ENCODE results near the gene CACNB1. TPM values are rescaled to one million over a fixed set of nuclear protein-coding genes. Genes with fewer than 3 reads are reported as not detected.
A peak's percentile ranks its signal among the peaks of the same experiment; 100 is the strongest.

Gene CACNB1
- total RNA-seq, 2 experiments from 2014 or later, result 19.5 to 24.0 TPM

DNA sequence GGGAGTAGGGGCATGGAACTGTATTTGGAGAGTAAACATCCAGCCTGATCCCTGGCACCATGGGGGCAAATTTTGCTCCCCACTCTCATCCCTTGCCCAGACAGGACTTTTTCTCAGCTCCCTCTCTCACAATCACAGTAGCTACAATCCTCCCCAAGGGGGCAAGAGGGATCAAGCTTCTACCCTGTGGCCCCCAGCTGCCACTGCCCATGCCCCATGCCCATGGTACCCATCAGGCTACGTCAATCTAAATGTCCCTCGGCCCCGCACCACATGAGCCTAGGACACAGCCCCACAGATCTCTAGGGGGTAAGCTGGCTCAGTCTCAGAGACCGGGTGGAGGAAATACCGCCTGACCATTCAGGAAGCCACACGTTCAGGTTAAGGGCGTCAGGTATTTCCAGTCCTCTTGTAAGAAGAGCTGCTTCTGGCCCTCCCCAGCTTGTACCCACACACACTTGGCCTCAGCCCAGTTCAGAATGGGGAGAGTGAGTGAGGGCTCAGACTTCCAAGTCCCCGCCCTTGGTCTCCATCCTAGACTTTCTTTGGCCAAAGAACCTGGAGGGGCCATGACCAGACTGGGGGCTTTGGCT lies 1.8 kb downstream of the CACNB1 start:
- H3K4me3 Mint-ChIP-seq, result peak overlapping the region; percentile 93
- peaks cover 54% of the 10 kb centered on the region for H3K4me1 Mint-ChIP-seq
- peaks cover 26% of the 10 kb centered on the region for H3K36me3 Mint-ChIP-seq (ENCODE audit: low read depth)
- ChIA-PET POLR2A (interaction anchor here (1.0 to 1.5 kb wide), 3 partner anchors 14 to 266 kb away, joined by 4 to 7 read pairs (median 6); partner anchors contain the start of gene CDK12), CTCF (interaction anchor here (0.8 to 3.0 kb wide), 5 partner anchors 11 to 213 kb away, joined by 3 to 15 read pairs (median 3); no protein-coding TSS in a partner anchor)
- no peaks in the 10 kb centered on the region for H3K27me3 Mint-ChIP-seq
- no peaks in the 10 kb centered on the region for H3K9me3 Mint-ChIP-seq
- no peak for DNase-seq
- H3K27ac Mint-ChIP-seq, result peak overlapping the region; percentile 62

GRCh38 chr17:39194985-39195524 lies 2.4 kb downstream of the CACNB1 start:
- no peak for DNase-seq
- Mint-ChIP-seq H3K4me1 (peaks cover 54% of the 10 kb centered on the region), H3K27me3 (no peaks in the 10 kb centered on the region), H3K4me3 (peak overlapping the region; percentile 93), H3K9me3 (no peaks in the 10 kb centered on the region), H3K27ac (no peak overlapping the region), H3K36me3 (ENCODE audit: low read depth) (peaks cover 22% of the 10 kb centered on the region)
- ChIA-PET CTCF (interaction anchor here (0.9 to 3.0 kb wide), 4 partner anchors 12 to 212 kb away, joined by 3 to 15 read pairs (median 6); no protein-coding TSS in a partner anchor), POLR2A (interaction anchor here (1.0 to 1.5 kb wide), 2 partner anchors 20 to 266 kb away, joined by 6 to 7 read pairs; partner anchors contain the start of gene CDK12)

GRCh38 chr17:39194089-39194984 lies 3.1 kb downstream of the CACNB1 start:
- H3K4me1 Mint-ChIP-seq, result peaks cover 48% of the 10 kb centered on the region
- DNase-seq, result no peak
- H3K9me3 Mint-ChIP-seq, result no peaks in the 10 kb centered on the region
- peak overlapping the region; percentile 31 for H3K27ac Mint-ChIP-seq
- H3K4me3 Mint-ChIP-seq, result no peak overlapping the region
- CTCF ChIA-PET, result interaction anchor here (1.4 to 3.0 kb wide), 2 partner anchors 30 to 211 kb away, joined by 3 to 15 read pairs; no protein-coding TSS in a partner anchor
- no peaks in the 10 kb centered on the region for H3K27me3 Mint-ChIP-seq
- POLR2A ChIA-PET, result no interaction called here
- peaks cover 21% of the 10 kb centered on the region for H3K36me3 Mint-ChIP-seq (ENCODE audit: low read depth)

DNA sequence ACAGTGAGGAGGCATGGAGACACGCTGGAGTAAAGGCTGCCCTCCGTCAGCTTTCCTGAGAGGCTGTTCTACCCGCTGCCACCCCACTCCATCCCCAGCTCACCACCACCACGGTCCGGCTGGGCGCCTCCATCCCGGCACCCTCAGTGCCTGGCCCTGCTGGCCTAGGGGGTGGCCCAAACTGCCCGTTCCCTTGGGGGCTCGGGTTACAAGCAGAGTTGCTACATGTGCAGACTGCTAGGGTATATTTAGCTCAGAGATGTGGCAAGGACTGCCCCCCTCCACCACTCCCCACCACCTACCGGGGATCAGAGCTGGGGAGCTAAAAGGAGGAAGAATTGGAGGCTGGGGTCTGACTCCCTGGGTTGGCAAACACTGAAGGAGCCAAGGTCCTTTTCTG lies 4.1 kb downstream of the CACNB1 start:
- H3K27me3 Mint-ChIP-seq, result no peaks in the 10 kb centered on the region
- ChIA-PET CTCF (no interaction called here), POLR2A (no interaction called here)

GRCh38 chr17:39192901-39193300 lies 4.6 kb downstream of the CACNB1 start:
- H3K27ac Mint-ChIP-seq, result no peak overlapping the region
- H3K27me3 Mint-ChIP-seq, result no peaks in the 10 kb centered on the region
- H3K4me1 Mint-ChIP-seq, result peaks cover 35% of the 10 kb centered on the region
- H3K9me3 Mint-ChIP-seq, result no peaks in the 10 kb centered on the region
- DNase-seq, result no peak
- POLR2A ChIA-PET, result no interaction called here
- peaks cover 21% of the 10 kb centered on the region for H3K36me3 Mint-ChIP-seq (ENCODE audit: low read depth)
- CTCF ChIA-PET, result no interaction called here
- no peak overlapping the region for H3K4me3 Mint-ChIP-seq

More for the DNA sequence above, 4.1 kb downstream of the CACNB1 start:
- peaks cover 39% of the 10 kb centered on the region for H3K4me1 Mint-ChIP-seq
- no peak for DNase-seq
- no peak overlapping the region for H3K4me3 Mint-ChIP-seq
- H3K27ac Mint-ChIP-seq, result no peak overlapping the region
- no peaks in the 10 kb centered on the region for H3K9me3 Mint-ChIP-seq
- H3K36me3 Mint-ChIP-seq (ENCODE audit: low read depth), result peaks cover 21% of the 10 kb centered on the region

- H3K27me3 Mint-ChIP-seq, result no peaks in the 10 kb centered on the region
- POLR2A ChIA-PET, result no interaction called here
- peaks cover 40% of the 10 kb centered on the region for H3K4me1 Mint-ChIP-seq
- H3K36me3 Mint-ChIP-seq (ENCODE audit: low read depth), result peaks cover 23% of the 10 kb centered on the region
- H3K27ac Mint-ChIP-seq, result no peak overlapping the region
- CTCF ChIA-PET, result interaction anchor here (1.3 to 1.7 kb wide), 2 partner anchors 17 to 27 kb away, joined by 3 to 4 read pairs; no protein-coding TSS in a partner anchor
- DNase-seq, result no peak
- no peaks in the 10 kb centered on the region for H3K9me3 Mint-ChIP-seq
- no peak overlapping the region for H3K4me3 Mint-ChIP-seq
Measured at GRCh38 chr17:39191750-39192510, 5.5 kb downstream of the CACNB1 start.

- Mint-ChIP-seq H3K36me3 (ENCODE audit: low read depth) (peaks cover 35% of the 10 kb centered on the region), H3K9me3 (no peaks in the 10 kb centered on the region), H3K4me1 (peaks cover 9% of the 10 kb centered on the region), H3K27ac (peak overlapping the region; percentile 54), H3K4me3 (no peak overlapping the region), H3K27me3 (no peaks in the 10 kb centered on the region)
- ChIA-PET CTCF (no interaction called here), POLR2A (no interaction called here)
- DNase-seq, result no peak
Measured at GRCh38 chr17:39187152-39187830, 10.2 kb downstream of the CACNB1 start.

DNA sequence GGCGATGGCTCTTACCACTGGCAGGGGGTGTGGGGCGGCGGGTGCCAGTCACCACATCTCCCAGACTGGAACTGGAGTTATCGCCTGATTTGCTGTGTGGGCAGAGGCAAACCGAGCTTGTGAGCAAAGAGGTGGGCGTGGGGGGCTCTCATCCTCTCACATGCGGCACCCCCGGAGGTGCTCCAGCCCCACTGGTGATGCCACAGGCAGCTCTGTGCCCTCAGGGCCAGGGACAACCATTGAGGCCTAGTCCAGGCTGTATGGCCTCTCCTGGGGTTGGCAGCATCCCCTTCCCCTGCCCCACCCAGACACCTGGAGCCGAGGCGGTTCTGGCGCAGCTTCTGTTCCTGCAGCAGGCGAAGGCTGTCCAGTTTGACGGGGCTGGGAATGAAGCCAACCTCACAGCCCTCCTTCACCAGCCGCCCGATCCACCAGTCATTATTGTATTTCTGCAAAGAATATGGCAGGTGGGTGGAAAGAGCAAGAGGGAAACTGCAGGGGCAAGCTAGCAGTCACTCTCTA lies 10.9 kb downstream of the CACNB1 start:
- POLR2A ChIA-PET, result interaction anchor here (0.7 kb wide), 1 partner anchor 12 kb away, joined by 3 read pairs; no protein-coding TSS in a partner anchor
- H3K27me3 Mint-ChIP-seq, result no peaks in the 10 kb centered on the region

DNA sequence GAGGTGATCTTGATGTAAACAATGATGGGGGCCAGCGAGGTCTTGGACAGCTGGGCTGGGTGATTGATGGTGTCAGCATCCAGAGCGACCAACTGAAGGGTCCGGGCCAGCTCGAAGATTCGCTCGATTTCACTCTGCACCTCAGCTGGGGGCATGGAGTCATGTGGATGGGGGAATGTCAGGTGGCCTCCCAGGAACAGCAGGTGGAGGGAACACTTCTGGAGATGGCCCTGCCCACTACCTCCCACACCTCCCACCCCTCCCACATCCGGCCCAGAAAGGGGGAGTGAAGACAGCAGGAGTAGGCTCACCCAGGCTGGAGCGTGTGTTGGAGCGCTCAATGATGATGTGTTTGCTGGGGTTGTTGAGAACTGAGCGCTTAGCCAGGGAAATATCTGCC lies 13.7 kb downstream of the CACNB1 start:
- ChIA-PET CTCF (interaction anchor here (1.1 to 1.9 kb wide), 2 partner anchors 9 to 19 kb away, joined by 6 to 9 read pairs; no protein-coding TSS in a partner anchor), POLR2A (interaction anchor here (1.5 kb wide), 1 partner anchor 16 kb away, joined by 8 read pairs; the partner anchor contains the start of gene RPL19)
- H3K36me3 Mint-ChIP-seq (ENCODE audit: low read depth), result peaks cover 32% of the 10 kb centered on the region
- H3K9me3 Mint-ChIP-seq, result no peaks in the 10 kb centered on the region
- H3K4me1 Mint-ChIP-seq, result peaks cover 6% of the 10 kb centered on the region
- no peak for DNase-seq
- no peaks in the 10 kb centered on the region for H3K27me3 Mint-ChIP-seq
- H3K4me3 Mint-ChIP-seq, result no peak overlapping the region
- H3K27ac Mint-ChIP-seq, result no peak overlapping the region

More for the DNA sequence above, 10.9 kb downstream of the CACNB1 start:
- CTCF ChIA-PET, result no interaction called here
- Mint-ChIP-seq H3K4me3 (no peak overlapping the region), H3K4me1 (peaks cover 6% of the 10 kb centered on the region), H3K9me3 (no peaks in the 10 kb centered on the region), H3K36me3 (ENCODE audit: low read depth) (peaks cover 33% of the 10 kb centered on the region), H3K27ac (no peak overlapping the region)
- DNase-seq, result no peak

GRCh38 chr17:39183045-39183444 lies 14.4 kb downstream of the CACNB1 start:
- H3K36me3 Mint-ChIP-seq (ENCODE audit: low read depth), result peaks cover 34% of the 10 kb centered on the region
- H3K27ac Mint-ChIP-seq, result no peak overlapping the region
- H3K4me3 Mint-ChIP-seq, result no peak overlapping the region
- ChIA-PET POLR2A (interaction anchor here (1.5 kb wide), 1 partner anchor 17 kb away, joined by 8 read pairs; the partner anchor contains the start of gene RPL19), CTCF (interaction anchor here (0.5 to 1.9 kb wide), 3 partner anchors 8 to 344 kb away, joined by 3 to 9 read pairs (median 6); no protein-coding TSS in a partner anchor)
- peaks cover 6% of the 10 kb centered on the region for H3K4me1 Mint-ChIP-seq
- H3K27me3 Mint-ChIP-seq, result no peaks in the 10 kb centered on the region
- H3K9me3 Mint-ChIP-seq, result no peaks in the 10 kb centered on the region
- DNase-seq, result no peak

- ChIA-PET CTCF (no interaction called here), POLR2A (interaction anchor here (0.7 kb wide), 1 partner anchor 19 kb away, joined by 4 read pairs; the partner anchor contains the start of gene RPL19)
- no peaks in the 10 kb centered on the region for H3K27me3 Mint-ChIP-seq
- H3K27ac Mint-ChIP-seq, result no peak overlapping the region
- peaks cover 47% of the 10 kb centered on the region for H3K36me3 Mint-ChIP-seq (ENCODE audit: low read depth)
- H3K4me1 Mint-ChIP-seq, result no peaks in the 10 kb centered on the region
- DNase-seq, result no peak
- H3K9me3 Mint-ChIP-seq, result no peaks in the 10 kb centered on the region
- no peak overlapping the region for H3K4me3 Mint-ChIP-seq
Measured at GRCh38 chr17:39181303-39181702, 16.2 kb downstream of the CACNB1 start.

All from activated CD4-positive, alpha-beta memory T cell treated with anti-CD3 and anti-CD28 coated beads, Interleukin-2, amount 10 ng/mL, durations not matched to agents 7 days and 5 days (primary cell).